GM10248 (cell line): ENCODE data around the gene PRL.

ENCODE experiments used
- CTCF ChIA-PET: fragments of 300-600 bp; sonication (Branson Sonifier 250); formaldehyde crosslinking; extraction: SDS; loops from one replicate; lab custom pipeline; 2021; ENCODE audit warnings: antibody characterized with exemption; lab: Yijun Ruan, JAX
- POLR2A ChIA-PET: fragments of 350-650 bp; sonication (Branson Sonifier 250); formaldehyde crosslinking; extraction: SDS; loops from one replicate; lab custom pipeline; 2020; ENCODE audit warnings: antibody characterized with exemption; lab: Yijun Ruan, JAX
- DNase-seq: peaks from one replicate; pipeline ENCODE4 v3.0.0; 2012; ENCODE audit errors: extremely low spot score
- CTCF ChIP-seq: IDR thresholded peaks from 2 replicates; pipeline ENCODE4 v1.5.1; 2012; ENCODE audit warnings: mild to moderate bottlenecking, low read depth; ENCODE audit errors: extremely low read depth, missing control alignments, control extremely low read depth

Gene PRL

GRCh38 chr6:22296936-22297335 lies at the start of gene PRL:
Gene PRL, minus strand, starts transcription at chr6:22297036. Its CDS starts 54 bp downstream, at chr6:22296982.
- CTCF ChIA-PET = no interaction called here
- POLR2A ChIA-PET = no interaction called here
- TF ChIP-seq CTCF = no peak
- DNase-seq = no peak

GRCh38 chr6:22343864-22344263 lies 47.0 kb upstream of the PRL start:
- TF ChIP-seq CTCF = no peak
- POLR2A ChIA-PET = no interaction called here
- CTCF ChIA-PET = no interaction called here
- no peak for DNase-seq

- POLR2A ChIA-PET = no interaction called here
- CTCF ChIA-PET = interaction anchor here (0.8 kb wide), 1 partner anchor 38 kb away, joined by 3 read pairs; no protein-coding TSS in a partner anchor
- peak; percentile 19 for DNase-seq
- TF ChIP-seq CTCF = no peak
Observed at GRCh38 chr6:22334778-22335177, 37.9 kb upstream of the PRL start.

GRCh38 chr6:22333802-22334201 lies 37.0 kb upstream of the PRL start:
- no peak for DNase-seq

GRCh38 chr6:22332711-22333110 lies 35.9 kb upstream of the PRL start:
- DNase-seq = no peak
- ChIA-PET POLR2A (no interaction called here), CTCF (no interaction called here)
- no peak for TF ChIP-seq CTCF

More at GRCh38 chr6:22333802-22334201, 37.0 kb upstream of the PRL start:
- POLR2A ChIA-PET = no interaction called here
- CTCF ChIA-PET = interaction anchor here (0.8 kb wide), 1 partner anchor 39 kb away, joined by 3 read pairs; no protein-coding TSS in a partner anchor
- no peak for TF ChIP-seq CTCF

GRCh38 chr6:22332216-22332615 lies 35.4 kb upstream of the PRL start:
- DNase-seq = no peak
- CTCF ChIA-PET = no interaction called here
- POLR2A ChIA-PET = no interaction called here
- no peak for TF ChIP-seq CTCF
